Central memory CD8-positive, alpha-beta T cell (primary cell): ENCODE measurements around the gene PHF20.

ENCODE experiments used
- ATAC-seq: fragments of 150-1000 bp; cut with Tn5 transposase; replicated peaks from 2 replicates; pipeline ENCODE4 v1.10.0; 2022; ENCODE audit warnings: mild to moderate bottlenecking, moderate FRiP score, moderate number of reproducible peaks; ENCODE audit not compliant: poor library complexity, severe bottlenecking; ENCODE audit errors: extremely low read depth
- DNase-seq, 2 donors: peaks; one replicate each; pipeline ENCODE4 v3.0.0; 2021; ENCODE audit warnings: low spot score in 2 of 2
- H3K27ac Mint-ChIP-seq: one replicate; pipeline ENCODE4 v1.8.0; 2022; ENCODE audit warnings: low read depth, mild to moderate bottlenecking, moderate library complexity, mixed read lengths
- H3K27me3 Mint-ChIP-seq: one replicate; pipeline ENCODE4 v1.8.0; 2022; ENCODE audit warnings: mixed read lengths
- H3K36me3 Mint-ChIP-seq: one replicate; pipeline ENCODE4 v1.8.0; 2022; ENCODE audit warnings: mild to moderate bottlenecking, moderate library complexity, mixed read lengths; ENCODE audit not compliant: insufficient read depth
- H3K4me1 Mint-ChIP-seq: one replicate; pipeline ENCODE4 v1.8.0; 2022; ENCODE audit warnings: mixed read lengths
- H3K4me3 Mint-ChIP-seq: one replicate; pipeline ENCODE4 v1.8.0; 2022; ENCODE audit warnings: mild to moderate bottlenecking, moderate library complexity, mixed read lengths
- H3K9me3 Mint-ChIP-seq: one replicate; pipeline ENCODE4 v1.8.0; 2022; ENCODE audit warnings: mixed read lengths

The PHF20 gene

GRCh38 chr20:35732644-35732982 lies 39.2 kb upstream of the PHF20 start:
- peaks cover 90% of the 10 kb centered on the region for H3K36me3 Mint-ChIP-seq
- peaks cover 50% of the 10 kb centered on the region for H3K4me1 Mint-ChIP-seq
- H3K27ac Mint-ChIP-seq = peak overlapping the region; percentile 38
- no peaks in the 10 kb centered on the region for H3K27me3 Mint-ChIP-seq
- H3K9me3 Mint-ChIP-seq = no peaks in the 10 kb centered on the region
- peak overlapping the region; percentile 52 for H3K4me3 Mint-ChIP-seq
- ATAC-seq (no peak), DNase-seq (no peak)

DNA sequence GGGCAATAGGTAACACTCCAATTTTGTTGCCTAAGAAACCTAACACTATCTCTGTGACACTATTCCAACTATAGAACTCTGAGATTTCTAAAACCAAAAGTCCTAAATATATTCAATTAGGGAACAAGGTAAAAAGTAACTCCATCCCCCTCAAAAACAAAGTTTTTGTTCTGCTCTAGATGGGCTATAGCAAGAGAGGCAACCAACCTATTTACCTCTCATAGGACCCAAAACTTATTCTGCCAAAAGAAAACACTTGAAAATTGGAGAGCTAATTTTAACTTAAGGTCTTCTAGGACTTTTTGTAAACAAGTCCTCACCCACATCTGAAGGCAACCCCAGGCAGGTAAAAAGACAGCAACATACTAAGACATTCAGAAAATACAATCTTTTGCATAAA lies 37.4 kb upstream of the PHF20 start:
- peak overlapping the region; percentile 38 for H3K27ac Mint-ChIP-seq
- peak overlapping the region; percentile 52 for H3K4me3 Mint-ChIP-seq
- ATAC-seq (no peak), DNase-seq (no peak)
- H3K36me3 Mint-ChIP-seq = peaks cover 91% of the 10 kb centered on the region
- no peaks in the 10 kb centered on the region for H3K9me3 Mint-ChIP-seq
- H3K27me3 Mint-ChIP-seq = no peaks in the 10 kb centered on the region
- H3K4me1 Mint-ChIP-seq = peaks cover 63% of the 10 kb centered on the region

DNA sequence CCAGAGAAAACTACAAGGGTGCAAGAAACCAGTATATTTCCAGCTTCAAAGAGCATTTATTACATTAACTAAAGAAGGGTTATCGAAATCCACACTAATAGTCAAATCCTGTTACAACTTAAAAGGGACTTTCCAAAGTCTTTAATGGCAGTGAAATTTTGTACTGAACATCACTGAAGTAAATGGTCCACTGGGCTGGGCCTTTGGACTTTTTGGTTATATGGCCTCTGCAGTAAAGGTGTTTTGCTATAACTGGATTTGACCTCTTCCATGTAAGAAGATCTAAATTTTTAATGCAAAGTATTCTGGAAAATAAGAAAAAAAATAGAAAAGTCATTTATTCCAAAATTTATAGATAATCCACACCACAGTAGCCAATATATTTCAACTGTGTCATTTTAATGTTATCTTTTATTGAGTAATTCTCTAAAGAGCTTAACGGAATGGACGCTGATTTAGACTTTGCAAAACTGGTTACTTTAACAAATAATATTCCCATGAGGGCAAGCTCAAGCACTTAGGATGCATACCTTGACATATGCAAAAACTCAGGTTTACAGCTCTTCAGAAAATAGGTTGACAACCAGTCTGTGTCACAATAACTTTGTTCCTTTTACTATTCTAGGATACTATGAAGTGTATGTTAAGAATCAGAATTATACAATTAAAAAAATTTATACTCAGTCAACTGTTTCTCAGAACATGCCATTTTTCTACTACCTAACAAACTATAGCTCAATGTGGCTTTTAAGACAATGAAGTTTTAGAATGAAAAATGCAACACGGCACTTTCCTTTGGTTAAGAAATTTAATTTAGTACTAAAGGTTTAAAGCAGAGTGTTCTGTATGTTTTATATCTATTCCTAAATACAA lies 36.8 kb upstream of the PHF20 start:
- ATAC-seq (no peak), DNase-seq (no peak)
- peak overlapping the region; percentile 97 for H3K4me3 Mint-ChIP-seq
- peak overlapping the region; percentile 38 for H3K27ac Mint-ChIP-seq
- peaks cover 63% of the 10 kb centered on the region for H3K4me1 Mint-ChIP-seq
- peaks cover 91% of the 10 kb centered on the region for H3K36me3 Mint-ChIP-seq
- no peaks in the 10 kb centered on the region for H3K27me3 Mint-ChIP-seq
- H3K9me3 Mint-ChIP-seq = no peaks in the 10 kb centered on the region

DNA sequence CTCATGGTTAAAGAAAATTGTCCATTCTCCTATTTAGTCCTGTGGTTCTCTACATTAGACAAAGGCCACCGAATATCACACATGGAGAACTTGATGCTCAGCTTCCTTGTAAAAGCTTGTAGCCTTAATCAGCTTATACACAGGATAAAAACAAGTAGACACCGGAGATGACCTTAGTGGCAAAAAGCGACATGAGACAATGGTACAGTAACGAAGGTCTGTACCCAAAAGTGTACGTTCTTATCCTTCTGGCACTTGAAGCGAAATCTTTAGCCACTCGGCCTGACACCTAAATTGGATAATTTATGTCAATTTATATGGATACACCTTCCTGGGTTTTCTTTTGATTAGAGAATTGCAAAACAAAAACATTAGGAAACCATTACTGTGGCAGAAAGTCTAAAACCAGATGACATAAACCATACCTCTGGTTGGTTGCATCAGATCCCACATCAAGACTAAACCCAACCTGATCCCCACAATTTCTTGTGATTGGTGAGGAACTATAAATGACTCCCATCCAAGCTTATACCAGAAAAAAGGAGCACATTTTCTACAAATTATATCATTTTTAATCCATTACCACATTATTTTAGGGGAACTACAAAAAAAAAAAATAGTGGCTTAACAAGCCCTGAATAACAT lies 35.9 kb upstream of the PHF20 start:
- ATAC-seq = no peak
- Mint-ChIP-seq H3K27ac (peak overlapping the region; percentile 51), H3K36me3 (peaks cover 89% of the 10 kb centered on the region), H3K4me1 (peaks cover 62% of the 10 kb centered on the region), H3K27me3 (no peaks in the 10 kb centered on the region), H3K4me3 (peak overlapping the region; percentile 97), H3K9me3 (no peaks in the 10 kb centered on the region)
- DNase-seq = no peak

- H3K4me1 Mint-ChIP-seq = peaks cover 63% of the 10 kb centered on the region
- H3K4me3 Mint-ChIP-seq = peak overlapping the region; percentile 97
- H3K27me3 Mint-ChIP-seq = no peaks in the 10 kb centered on the region
- H3K36me3 Mint-ChIP-seq = peaks cover 90% of the 10 kb centered on the region
- peak overlapping the region; percentile 82 for H3K27ac Mint-ChIP-seq
- H3K9me3 Mint-ChIP-seq = no peaks in the 10 kb centered on the region
- ATAC-seq (no peak), DNase-seq (no peak)
Measured at GRCh38 chr20:35737865-35738333, 33.9 kb upstream of the PHF20 start.

DNA sequence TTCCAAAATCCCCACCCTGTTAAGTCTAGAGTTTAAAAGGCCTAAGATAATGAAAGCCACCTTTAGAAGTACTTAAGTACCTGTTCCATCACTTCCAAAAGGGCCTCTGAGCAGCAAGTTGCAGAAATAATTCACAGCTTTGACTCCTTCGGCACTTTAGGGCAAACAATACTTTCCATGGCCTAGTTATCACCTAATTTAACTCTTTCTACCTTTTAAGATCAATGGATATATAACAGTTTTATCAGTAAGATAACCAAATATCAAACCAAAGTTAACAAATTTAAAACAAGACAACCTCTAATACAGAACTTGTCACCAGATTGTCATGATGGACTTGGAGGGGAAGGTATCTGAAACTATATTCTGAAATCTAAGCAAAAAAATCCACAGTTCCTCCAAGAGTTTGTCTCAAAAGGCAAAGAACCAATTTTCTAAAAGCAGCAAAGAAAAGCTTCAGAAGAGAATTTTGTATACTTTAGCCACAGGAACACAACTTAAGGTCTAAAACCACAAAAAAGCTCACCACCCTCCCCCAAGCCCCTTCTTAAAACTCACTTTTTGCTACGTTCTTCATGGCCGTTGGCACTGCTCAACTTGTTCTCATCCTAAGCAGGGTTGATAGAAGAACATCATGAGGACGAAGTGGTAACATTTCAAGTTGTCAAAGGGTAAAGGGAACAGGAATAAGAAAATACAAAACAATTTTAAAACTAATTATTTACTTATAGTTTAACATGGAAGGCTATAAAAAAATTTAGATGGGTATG lies 33.2 kb upstream of the PHF20 start:
- ATAC-seq = no peak
- Mint-ChIP-seq H3K36me3 (peaks cover 85% of the 10 kb centered on the region), H3K4me1 (peaks cover 63% of the 10 kb centered on the region), H3K4me3 (peak overlapping the region; percentile 97), H3K27ac (peak overlapping the region; percentile 82), H3K9me3 (no peaks in the 10 kb centered on the region), H3K27me3 (no peaks in the 10 kb centered on the region)
- DNase-seq = no peak

GRCh38 chr20:35739294-35740163 lies 32.3 kb upstream of the PHF20 start:
- H3K27me3 Mint-ChIP-seq = no peaks in the 10 kb centered on the region
- DNase-seq = no peak
- ATAC-seq = no peak
- H3K9me3 Mint-ChIP-seq = no peaks in the 10 kb centered on the region
- H3K4me1 Mint-ChIP-seq = peaks cover 62% of the 10 kb centered on the region
- H3K4me3 Mint-ChIP-seq = peak overlapping the region; percentile 97
- H3K27ac Mint-ChIP-seq = peak overlapping the region; percentile 99
- H3K36me3 Mint-ChIP-seq = peaks cover 78% of the 10 kb centered on the region

- DNase-seq = peak; percentile 92 to 100
- ATAC-seq = peak; percentile 85
- peaks cover 53% of the 10 kb centered on the region for H3K4me1 Mint-ChIP-seq
- peaks cover 58% of the 10 kb centered on the region for H3K36me3 Mint-ChIP-seq
- no peaks in the 10 kb centered on the region for H3K27me3 Mint-ChIP-seq
- H3K4me3 Mint-ChIP-seq = peak within 1 kb of the TSS; percentile 97
- H3K27ac Mint-ChIP-seq = peak within 1 kb of the TSS; percentile 99
- H3K9me3 Mint-ChIP-seq = no peaks in the 10 kb centered on the region
Measured at GRCh38 chr20:35741892-35742740, 29.7 kb upstream of the PHF20 start, which contains the start of gene RBM39. RBM39 (minus strand) TSS chr20:35742260; CDS start chr20:35740874, 1,386 bp downstream.

- Mint-ChIP-seq H3K36me3 (peaks cover 50% of the 10 kb centered on the region), H3K4me1 (peaks cover 52% of the 10 kb centered on the region), H3K4me3 (peak overlapping the region; percentile 97), H3K27me3 (no peaks in the 10 kb centered on the region), H3K27ac (peak overlapping the region; percentile 99), H3K9me3 (no peaks in the 10 kb centered on the region)
- no peak for ATAC-seq
- DNase-seq = no peak
Measured at GRCh38 chr20:35742741-35743523, 28.9 kb upstream of the PHF20 start.

DNA sequence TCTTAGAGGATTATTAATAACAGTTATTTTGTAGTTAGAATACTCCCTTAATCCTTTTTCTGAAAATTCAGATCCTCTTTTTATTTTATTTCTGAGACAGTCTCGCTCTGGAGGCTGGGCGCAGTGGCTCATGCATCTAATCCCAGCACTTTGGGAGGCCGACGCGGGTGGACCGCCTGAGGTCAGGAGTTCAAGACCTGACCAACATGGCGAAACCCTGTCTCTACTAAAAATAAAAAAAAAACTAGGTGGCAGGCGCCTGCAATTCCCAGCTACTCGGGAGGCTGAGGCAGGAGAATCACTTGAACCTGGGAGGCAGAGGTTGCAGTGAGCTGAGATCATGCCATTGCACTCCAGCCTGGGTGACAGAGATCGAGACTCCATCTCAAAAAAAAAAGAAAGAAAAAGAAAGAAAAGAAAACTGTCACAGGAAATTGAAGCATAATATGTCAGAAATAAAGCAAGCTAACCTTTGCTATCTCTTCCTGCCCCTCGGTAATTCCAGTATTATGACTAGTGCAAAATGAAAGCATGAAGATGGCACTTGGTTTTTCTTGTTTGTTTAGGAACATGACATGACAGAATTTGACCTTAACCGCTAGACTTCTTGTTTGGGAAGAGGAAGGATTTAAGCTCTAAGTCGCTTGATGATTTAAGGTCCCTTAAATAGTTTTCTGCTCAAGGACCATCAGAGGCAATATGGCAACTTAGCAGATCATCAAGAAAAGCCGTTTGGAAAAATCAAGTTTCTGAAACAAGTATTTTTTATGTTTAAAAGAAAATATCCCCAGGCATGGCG lies 27.9 kb upstream of the PHF20 start:
- Mint-ChIP-seq H3K4me1 (peaks cover 43% of the 10 kb centered on the region), H3K27me3 (no peaks in the 10 kb centered on the region), H3K9me3 (no peaks in the 10 kb centered on the region), H3K27ac (peak overlapping the region; percentile 99), H3K36me3 (peaks cover 40% of the 10 kb centered on the region), H3K4me3 (peak overlapping the region; percentile 97)
- DNase-seq (no peak), ATAC-seq (no peak)
